Esophagus muscularis mucosa (tissue), 3 donors: Measurements from ENCODE around the gene TRABD2B.

Experiments used
- CTCF ChIP-seq, 3 experiments: fragments of 200-600 bp in 2 of 3; fragments of 450-650 bp in 1 of 3; sonication (generic) in 2 of 3; IDR thresholded peaks; one replicate each; pipeline ENCODE4 v1.5.1; 2017 to 2019; ENCODE audit warnings: antibody characterized with exemption in 3 of 3, mild to moderate bottlenecking in 2 of 3, moderate library complexity in 1 of 3
- POLR2A ChIP-seq: fragments of 450-650 bp; IDR thresholded peaks from one replicate; pipeline ENCODE4 v1.6.1; 2017; ENCODE audit warnings: antibody characterized with exemption, moderate library complexity, mild to moderate bottlenecking, low read depth

GRCh38 chr1:48006264-48006663 lies 9.1 kb upstream of the TRABD2B start:
- TF ChIP-seq POLR2A (no peak), CTCF (IDR thresholded peaks at IDR 0.05) (no peak)
